ENCODE measurements around the gene CHAD.
"Not testable (repeated sequence)": the region's sequence is repeated elsewhere in the genome, so short reads cannot be mapped to it uniquely, and the experiment has no call there.

The CHAD gene

GRCh38 chr17:50428831-50429424 is 39.8 kb downstream of the CHAD start:
- Histone ChIP-seq H3K27ac (ENCODE audit: insufficient read depth in 1 of 2, low read depth in 1 of 2, low read length in 2 of 2, poor library complexity in 1 of 2, severe bottlenecking in 2 of 2) (no peak overlapping the region), H3K27me3 (replicated peaks in 2 of 5; ENCODE audit: control insufficient read depth in 4 of 5, insufficient read depth in 5 of 5, low read length in 4 of 5) (no peaks in the 10 kb centered on the region), H3K9me3 (ENCODE audit: control extremely low read depth in 1 of 5, control insufficient read depth in 4 of 5, insufficient read depth in 2 of 5, low read depth in 1 of 5, low read length in 4 of 5) (no peaks in the 10 kb centered on the region), H3K4me3 (ENCODE audit: control insufficient read depth in 1 of 7, extremely low read depth in 1 of 7, insufficient read depth in 4 of 7, low read depth in 2 of 7, low read length in 6 of 7) (no peak overlapping the region), H3K4me1 (ENCODE audit: control extremely low read depth in 1 of 4, control insufficient read depth in 4 of 4, insufficient read depth in 4 of 4, low read length in 3 of 4) (peaks cover 9 to 36% (median 33%) of the 10 kb centered on the region in 4 experiments), H3K36me3 (ENCODE audit: control insufficient read depth in 4 of 4, insufficient read depth in 4 of 4, low read length in 3 of 4) (peaks cover 0 to 5% (median 3%) of the 10 kb centered on the region in 4 experiments)
- CTCF ChIA-PET = interaction anchor here (0.8 to 1.9 kb wide), 2 partner anchors 32 to 67 kb away, joined by 3 to 7 read pairs; partner anchors contain the start of gene LRRC59
- WGBS (ENCODE audit: insufficient coverage) = 90% methylated on average over 3 of the region's 7 CpGs
- DNase-seq = no peak
- POLR2A ChIA-PET = no interaction called here

GRCh38 chr17:50428126-50428525 is 40.6 kb downstream of the CHAD start:
- 86% methylated on average over 5 of the region's 6 CpGs for WGBS (ENCODE audit: insufficient coverage)
- H3K9me3 ChIP-seq (ENCODE audit: control extremely low read depth in 1 of 5, control insufficient read depth in 4 of 5, insufficient read depth in 2 of 5, low read depth in 1 of 5, low read length in 4 of 5); H3K4me3 ChIP-seq (ENCODE audit: control insufficient read depth in 1 of 7, extremely low read depth in 1 of 7, insufficient read depth in 4 of 7, low read depth in 2 of 7, low read length in 6 of 7); H3K36me3 ChIP-seq (ENCODE audit: control insufficient read depth in 4 of 4, insufficient read depth in 4 of 4, low read length in 3 of 4); DNase-seq; POLR2A ChIA-PET; H3K27me3 ChIP-seq (replicated peaks in 2 of 5; ENCODE audit: control insufficient read depth in 4 of 5, insufficient read depth in 5 of 5, low read length in 4 of 5); CTCF ChIA-PET: not testable (repeated sequence)
- peaks cover 9 to 40% (median 37%) of the 10 kb centered on the region in 4 experiments for H3K4me1 ChIP-seq (ENCODE audit: control extremely low read depth in 1 of 4, control insufficient read depth in 4 of 4, insufficient read depth in 4 of 4, low read length in 3 of 4)
- peak overlapping the region in 1 of 2 experiments; percentile 49 for H3K27ac ChIP-seq (ENCODE audit: insufficient read depth in 1 of 2, low read depth in 1 of 2, low read length in 2 of 2, poor library complexity in 1 of 2, severe bottlenecking in 2 of 2)

- peaks cover 9 to 40% (median 37%) of the 10 kb centered on the region in 4 experiments for H3K4me1 ChIP-seq (ENCODE audit: control extremely low read depth in 1 of 4, control insufficient read depth in 4 of 4, insufficient read depth in 4 of 4, low read length in 3 of 4)
These were observed 41.6 kb downstream of the CHAD start for GRCh38 chr17:50426814-50427787.

GRCh38 chr17:50426472-50426782 is 42.3 kb downstream of the CHAD start:
- no peaks in the 10 kb centered on the region for H3K27me3 ChIP-seq (replicated peaks in 2 of 5; ENCODE audit: control insufficient read depth in 4 of 5, insufficient read depth in 5 of 5, low read length in 4 of 5)
- H3K4me1 ChIP-seq (ENCODE audit: control extremely low read depth in 1 of 4, control insufficient read depth in 4 of 4, insufficient read depth in 4 of 4, low read length in 3 of 4) = peaks cover 9 to 47% (median 40%) of the 10 kb centered on the region in 4 experiments
- no peak for DNase-seq
- CTCF ChIA-PET = interaction anchor here (0.7 to 2.7 kb wide), 8 partner anchors 10 to 64 kb away, joined by 3 to 16 read pairs (median 3); partner anchors contain the start of gene LRRC59
- H3K4me3 ChIP-seq (ENCODE audit: control insufficient read depth in 1 of 7, extremely low read depth in 1 of 7, insufficient read depth in 4 of 7, low read depth in 2 of 7, low read length in 6 of 7) = peak overlapping the region; percentile 44 to 85 (median 79)
- H3K36me3 ChIP-seq (ENCODE audit: control insufficient read depth in 4 of 4, insufficient read depth in 4 of 4, low read length in 3 of 4) = peaks cover 0 to 2% (median 0%) of the 10 kb centered on the region in 4 experiments
- 0% methylated on average over 3 of the region's 7 CpGs for WGBS (ENCODE audit: insufficient coverage)
- H3K27ac ChIP-seq (ENCODE audit: insufficient read depth in 1 of 2, low read depth in 1 of 2, low read length in 2 of 2, poor library complexity in 1 of 2, severe bottlenecking in 2 of 2) = peak overlapping the region in 1 of 2 experiments; percentile 80
- H3K9me3 ChIP-seq (ENCODE audit: control extremely low read depth in 1 of 5, control insufficient read depth in 4 of 5, insufficient read depth in 2 of 5, low read depth in 1 of 5, low read length in 4 of 5) = no peaks in the 10 kb centered on the region
- POLR2A ChIA-PET = interaction anchor here (0.7 to 1.8 kb wide), 2 partner anchors 29 to 87 kb away, joined by 3 to 8 read pairs; partner anchors contain the start of gene LRRC59

More at GRCh38 chr17:50426814-50427787, 41.6 kb downstream of the CHAD start:
- H3K9me3 ChIP-seq (ENCODE audit: control extremely low read depth in 1 of 5, control insufficient read depth in 4 of 5, insufficient read depth in 2 of 5, low read depth in 1 of 5, low read length in 4 of 5) = no peaks in the 10 kb centered on the region
- ChIA-PET POLR2A (interaction anchor here (0.5 to 1.8 kb wide), 3 partner anchors 15 to 86 kb away, joined by 3 to 8 read pairs (median 3); partner anchors contain the start of gene LRRC59), CTCF (interaction anchor here (0.7 to 2.7 kb wide), 7 partner anchors 9 to 52 kb away, joined by 3 to 16 read pairs (median 3); partner anchors contain the start of gene LRRC59)
- H3K27me3 ChIP-seq (replicated peaks in 2 of 5; ENCODE audit: control insufficient read depth in 4 of 5, insufficient read depth in 5 of 5, low read length in 4 of 5) = no peaks in the 10 kb centered on the region
- peak overlapping the region; percentile 44 to 85 (median 79) for H3K4me3 ChIP-seq (ENCODE audit: control insufficient read depth in 1 of 7, extremely low read depth in 1 of 7, insufficient read depth in 4 of 7, low read depth in 2 of 7, low read length in 6 of 7)
- peak; percentile 31 to 50 (median 38) for DNase-seq
- WGBS (ENCODE audit: insufficient coverage) = 0% methylated on average over 3 of the region's 4 CpGs
- H3K27ac ChIP-seq (ENCODE audit: insufficient read depth in 1 of 2, low read depth in 1 of 2, low read length in 2 of 2, poor library complexity in 1 of 2, severe bottlenecking in 2 of 2) = peak overlapping the region in 1 of 2 experiments; percentile 80
- H3K36me3 ChIP-seq (ENCODE audit: control insufficient read depth in 4 of 4, insufficient read depth in 4 of 4, low read length in 3 of 4) = peaks cover 0 to 2% (median 0%) of the 10 kb centered on the region in 4 experiments

- H3K4me3 ChIP-seq (ENCODE audit: control insufficient read depth in 1 of 7, extremely low read depth in 1 of 7, insufficient read depth in 4 of 7, low read depth in 2 of 7, low read length in 6 of 7) = peak within 1 kb of the TSS; percentile 44 to 85 (median 79)
- peak within 1 kb of the TSS in 1 of 2 experiments; percentile 80 for H3K27ac ChIP-seq (ENCODE audit: insufficient read depth in 1 of 2, low read depth in 1 of 2, low read length in 2 of 2, poor library complexity in 1 of 2, severe bottlenecking in 2 of 2)
- peaks cover 11 to 52% (median 44%) of the 10 kb centered on the region in 4 experiments for H3K4me1 ChIP-seq (ENCODE audit: control extremely low read depth in 1 of 4, control insufficient read depth in 4 of 4, insufficient read depth in 4 of 4, low read length in 3 of 4)
- no peaks in the 10 kb centered on the region for H3K9me3 ChIP-seq (ENCODE audit: control extremely low read depth in 1 of 5, control insufficient read depth in 4 of 5, insufficient read depth in 2 of 5, low read depth in 1 of 5, low read length in 4 of 5)
- under 1% methylated on average over 49 of the region's 70 CpGs for whole genome bisulfite sequencing (ENCODE audit: insufficient coverage)
- POLR2A ChIA-PET = interaction anchor here (0.5 to 1.8 kb wide), 2 partner anchors 29 to 1822 kb away, joined by 3 to 8 read pairs; partner anchors contain the start of gene LRRC59
- no peaks in the 10 kb centered on the region for H3K27me3 ChIP-seq (replicated peaks in 2 of 5; ENCODE audit: control insufficient read depth in 4 of 5, insufficient read depth in 5 of 5, low read length in 4 of 5)
- CTCF ChIA-PET = interaction anchor here (0.7 to 2.7 kb wide), 6 partner anchors 10 to 64 kb away, joined by 3 to 16 read pairs (median 4); partner anchors contain the start of gene LRRC59
- peak; percentile 53 to 75 (median 62) for DNase-seq
- H3K36me3 ChIP-seq (ENCODE audit: control insufficient read depth in 4 of 4, insufficient read depth in 4 of 4, low read length in 3 of 4) = peaks cover 0 to 2% (median 0%) of the 10 kb centered on the region in 4 experiments
These were observed 42.8 kb downstream of the CHAD start, which contains the start of gene ACSF2 for GRCh38 chr17:50425682-50426471. TSS of gene ACSF2 (plus strand) at chr17:50426218. CDS start at chr17:50426262, 44 bp downstream.

Measured in common myeloid progenitor, CD34-positive (primary cell).